K562 (cell line): ENCODE data around the gene MAL. TPM values are rescaled to one million over a fixed set of nuclear protein-coding genes. Genes with fewer than 3 reads are reported as not detected.

Source experiments
- ATAC-seq: fragments of 200-7000 bp; cut with Tn5 transposase; 3 replicates; pipeline ENCODE4 v1.9.1; 2020; ENCODE audit warnings: moderate library complexity
- BruUV-seq: library from RNA; stranded (reverse); fragments of 400-500 nt; replicated peaks from 2 replicates; lab custom pipeline; 2021; lab: Mats Ljungman, UMichigan
- CTCF ChIA-PET: fragments of 300-600 bp; formaldehyde crosslinking; extraction: SDS; loops from one replicate; lab custom pipeline; 2021; ENCODE audit warnings: low intra/inter-chr PET ratio; lab: Yijun Ruan, JAX
- POLR2A ChIA-PET: fragments of 300-600, 350-650 bp; sonication (Branson Sonifier 250); formaldehyde crosslinking; extraction: SDS; loops from one replicate; lab custom pipeline; 2021; ENCODE audit warnings: antibody characterized with exemption, inconsistent platforms; lab: Yijun Ruan, JAX
- DNase-seq, 4 experiments: peaks; one replicate each; pipeline versions ENCODE4 v3.0.0 to v3.0.0-alpha.2; 2011 to 2018; ENCODE audit warnings: low spot score in 3 of 4, mixed read lengths in 3 of 4; ENCODE audit errors: extremely low read depth in 1 of 4
- FAIRE-seq: peaks from 2 replicates; lab custom pipeline; 2011; peaks lifted over from hg19 to GRCh38; lab: Jason Lieb, UNC
- H2AFZ ChIP-seq: 2 replicates; pipeline ENCODE4 v1.6.0; 2011; ENCODE audit warnings: low read depth, low read length, control low read depth, inconsistent platforms
- H3K27ac ChIP-seq: fragments of 200-600 bp; 3 replicates; pipeline ENCODE4 v1.8.0; 2011; ENCODE audit warnings: low read depth, mild to moderate bottlenecking, control low read depth, inconsistent platforms, low read length, moderate library complexity, mixed read lengths; ENCODE audit errors: extremely low read depth
- H3K27me3 ChIP-seq, 2 experiments: fragments of 300-600 bp in 1 of 2; 2 replicates in 1 of 2; 3 replicates in 1 of 2; pipeline versions ENCODE4 v1.6.0 to v1.8.0; 2011; ENCODE audit warnings: inconsistent platforms in 2 of 2, low read length in 2 of 2, mild to moderate bottlenecking in 1 of 2, mixed read lengths in 1 of 2, moderate library complexity in 1 of 2; ENCODE audit not compliant: control insufficient read depth in 2 of 2, insufficient read depth in 2 of 2
- H3K36me3 ChIP-seq: fragments of 300-600 bp; 3 replicates; pipeline ENCODE4 v1.8.0; 2011; ENCODE audit warnings: mild to moderate bottlenecking, low read length, inconsistent platforms; ENCODE audit not compliant: control insufficient read depth, insufficient read depth
- H3K4me1 ChIP-seq, 2 experiments: fragments of 200-600 bp in 1 of 2; replicated peaks in 1 of 2; 2 replicates in 1 of 2; 3 replicates in 1 of 2; pipeline versions ENCODE4 v1.5.1 to v1.8.0; 2011; ENCODE audit warnings: inconsistent platforms in 2 of 2, low read length in 2 of 2, mild to moderate bottlenecking in 1 of 2, mixed read lengths in 1 of 2, moderate library complexity in 1 of 2; ENCODE audit not compliant: control insufficient read depth in 2 of 2, insufficient read depth in 2 of 2
- H3K4me2 ChIP-seq: 2 replicates; pipeline ENCODE4 v1.6.1; 2011; ENCODE audit warnings: low read length, control low read depth, inconsistent platforms, mixed read lengths; ENCODE audit not compliant: insufficient read depth
- H3K4me3 ChIP-seq: fragments of 200-600 bp; sonication (generic), shearing (Covaris generic); 2 replicates; pipeline ENCODE4 v1.5.1; 2016; ENCODE audit warnings: control low read depth, inconsistent platforms
- H3K79me2 ChIP-seq: fragments of 200-600 bp; 3 replicates; pipeline ENCODE4 v1.8.0; 2011; ENCODE audit warnings: low read length, inconsistent platforms; ENCODE audit not compliant: control insufficient read depth, insufficient read depth
- H3K9ac ChIP-seq, 2 experiments: 2 replicates each; pipeline versions ENCODE4 v1.6.0 to v1.6.1; 2011; ENCODE audit warnings: low read depth in 2 of 2, low read length in 2 of 2, control low read depth in 1 of 2, inconsistent platforms in 1 of 2, mild to moderate bottlenecking in 1 of 2, mixed read lengths in 1 of 2; ENCODE audit not compliant: insufficient read depth in 1 of 2
- H3K9me1 ChIP-seq: one replicate; pipeline ENCODE4 v1.6.0; 2011; ENCODE audit warnings: inconsistent platforms, mild to moderate bottlenecking, low read length, moderate library complexity; ENCODE audit not compliant: control insufficient read depth, insufficient read depth
- H3K9me3 ChIP-seq: replicated peaks from 2 replicates; pipeline ENCODE4 v1.5.1; 2011; ENCODE audit warnings: low read depth, low read length, inconsistent platforms; ENCODE audit not compliant: control insufficient read depth, insufficient read depth
- H4K20me1 ChIP-seq: replicated peaks from 2 replicates; pipeline ENCODE4 v1.6.1; 2011; ENCODE audit warnings: low read length, inconsistent platforms, mixed read lengths; ENCODE audit not compliant: control insufficient read depth, insufficient read depth
- PKNOX1 ChIP-seq: fragments of 450-650 bp; IDR thresholded peaks from 2 replicates; pipeline ENCODE4 v1.6.1; 2016
- THAP7 ChIP-seq: fragments of 250-450 bp; sonication (Bioruptor Pico); IDR thresholded peaks from 2 replicates; pipeline ENCODE4 v1.5.0; 2021
- WGBS: fragments of 100-300 bp; shearing (Covaris generic); methylation state at CpG from one replicate; pipeline ENCODE4 v1.1.6; 2016; ENCODE audit warnings: low coverage, mixed read lengths; ENCODE audit not compliant: insufficient coverage; ENCODE audit errors: missing lambda C conversion rate; 5-methylcytosine and 5-hydroxymethylcytosine counted together
- in situ Hi-C: fragments of 300-500 bp; cut with MboI; formaldehyde crosslinking; loops from 4 replicates; pipeline ENCODE4 v1.15.0; 2018; ENCODE audit warnings: inconsistent platforms, mixed read lengths
- intact Hi-C: fragments of 100-400 bp; cut with micrococcal nuclease; formaldehyde crosslinking; loops from 2 replicates; pipeline ENCODE4 v1.14.2; 2022
- polyA plus RNA-seq, 8 experiments: library from polyadenylated mRNA; depleted of rRNA in 4 of 8; stranded (reverse) in 5 of 8; unstranded in 3 of 8; fragments of >200 nt; fragmentation: Nextera tagmentation in 2 of 8; fragmentation: Illumina TruSeq in 1 of 8; extraction: Ambion mirVana in 2 of 8; extraction: Trizol in 1 of 8; gene quantifications; 2 replicates each; pipeline versions ENCODE4 v1.2.1 to v1.2.3, GENCODE V29; 2011 to 2014; ENCODE audit warnings: inconsistent platforms in 1 of 8, missing spikeins in 1 of 8
- total RNA-seq, 7 experiments: library from RNA; depleted of rRNA in 6 of 7; stranded (reverse); fragments of >200 nt in 6 of 7; fragmentation: Illumina TruSeq in 2 of 7; extraction: Trizol in 2 of 7; gene quantifications; 2 replicates each; pipeline versions ENCODE4 v1.2.1 to v1.2.3, GENCODE V29; 2011 to 2021; ENCODE audit warnings: low replicate concordance in 1 of 7

Gene MAL
- total and polyA plus RNA-seq, 9 of the 15 experiments (the other 6 are each of a cell fraction or from before 2014, with no cell fraction given), result not detected

- H3K27ac ChIP-seq, result no peak overlapping the region
- TF ChIP-seq THAP7 (CRISPR knock-in tag), result no peak
- TF ChIP-seq PKNOX1, result peak; percentile 47; the same call in 1 of the 2 replicates
- no peak overlapping the region for H3K4me3 ChIP-seq
- H3K4me2 ChIP-seq, result no peak overlapping the region
- BruUV-seq, result no TSS peak
- no peaks in the 10 kb centered on the region for H3K36me3 ChIP-seq
- H3K9me3 ChIP-seq, result no peaks in the 10 kb centered on the region
- no peaks in the 10 kb centered on the region for H3K9me1 ChIP-seq
- CTCF ChIA-PET, result no interaction called here
- H3K79me2 ChIP-seq, result no peaks in the 10 kb centered on the region
- DNase-seq (no peak), FAIRE-seq (no peak), ATAC-seq (no peak; the same call in 2 of the 3 replicates)
- intact Hi-C loops, result no loop called here
- in situ Hi-C loops, result no loop called here
- H3K4me1 ChIP-seq, result peaks cover 0 to 6% of the 10 kb centered on the region in 2 experiments; a peak in 1 of 5 replicates
- peaks cover 4 to 64% of the 10 kb centered on the region in 2 experiments; a peak in 4 of 5 replicates for H3K27me3 ChIP-seq
- H2AFZ ChIP-seq, result no peak overlapping the region
- H4K20me1 ChIP-seq, result 0 out of 2 replicates have a peak, but pooled peaks cover 8% of the 10 kb centered on the region
- POLR2A ChIA-PET, result interaction anchor here (0.5 kb wide), 1 partner anchor 46 kb away, joined by 3 read pairs; no protein-coding TSS in a partner anchor
- under 1% methylated on average over 27 of the region's 31 CpGs for WGBS
- H3K9ac ChIP-seq, result no peak overlapping the region
Observed at GRCh38 chr2:94993176-94994062, 32.1 kb upstream of the MAL start.
